ENCODE measurements around the gene MTMR6. TPM values are rescaled to one million over a fixed set of nuclear protein-coding genes. Genes with fewer than 3 reads are reported as not detected.

Gene MTMR6
- polyA plus RNA-seq, 1 of the 3 experiments (the other 2 are of a cell fraction): 4.8 TPM

GRCh38 chr13:25262261-25262660 lies 25.0 kb downstream of the MTMR6 start:
- H3K9me3 ChIP-seq: no peaks in the 10 kb centered on the region
- H3F3A ChIP-seq (replicated peaks; ENCODE audit: insufficient read depth): peaks cover 3% of the 10 kb centered on the region
- H3K4me2 ChIP-seq: no peak overlapping the region
- H2AFZ ChIP-seq (ENCODE audit: low read depth): no peak overlapping the region
- peaks cover 54 to 79% of the 10 kb centered on the region in 2 experiments for H3K36me3 ChIP-seq (replicated peaks in 1 of 2; ENCODE audit: control insufficient read depth in 1 of 2, insufficient read depth in 2 of 2, low read length in 1 of 2)
- no peak for DNase-seq
- H3K79me2 ChIP-seq (ENCODE audit: insufficient read depth): no peaks in the 10 kb centered on the region
- 95% methylated on average over 4 of the region's 4 CpGs for WGBS (ENCODE audit: low lambda C conversion rate)
- H4K20me1 ChIP-seq (ENCODE audit: insufficient read depth): no peaks in the 10 kb centered on the region
- H3K9ac ChIP-seq: no peak overlapping the region
- no peaks in the 10 kb centered on the region for H3K27me3 ChIP-seq (ENCODE audit: insufficient read depth)
- H3K4me1 ChIP-seq (ENCODE audit: control insufficient read depth in 1 of 2, insufficient read depth in 2 of 2, low read depth in 1 of 2, low read length in 1 of 2): no peaks in the 10 kb centered on the region
- POLR2A ChIA-PET: no interaction called here
- H3K4me3 ChIP-seq (ENCODE audit: low read depth in 2 of 2, low read length in 1 of 2): no peak overlapping the region
- H3K9me2 ChIP-seq: no peaks in the 10 kb centered on the region; the same call in 1 of the 2 replicates
- H3K27ac ChIP-seq (ENCODE audit: low read depth in 2 of 2, low read length in 1 of 2): no peak overlapping the region
- no peak for TF ChIP-seq GATA2 (CRISPR knock-in tag; IDR thresholded peaks at IDR 0.05)
- TF ChIP-seq MXI1 (IDR thresholded peaks at IDR 0.05; ENCODE audit: low read depth, low read length): no peak
- no peak for TF ChIP-seq FOSL2 (IDR thresholded peaks at IDR 0.05; ENCODE audit: borderline replicate concordance, low read depth)
- TF ChIP-seq TAF1 (IDR thresholded peaks at IDR 0.05; ENCODE audit: borderline replicate concordance, low read depth, low read length): no peak
- TF ChIP-seq USF1 (IDR thresholded peaks at IDR 0.05; ENCODE audit: borderline replicate concordance, low read depth): no peak
- TF ChIP-seq RFX5 (IDR thresholded peaks at IDR 0.05; ENCODE audit: low read length): no peak
- no peak for TF ChIP-seq REST (IDR thresholded peaks at IDR 0.05; ENCODE audit: low read depth, low read length)
- TF ChIP-seq SIN3A (IDR thresholded peaks at IDR 0.05; ENCODE audit: borderline replicate concordance, low read depth, low read length): no peak
- no peak for TF ChIP-seq EP300 (IDR thresholded peaks at IDR 0.05; ENCODE audit: borderline replicate concordance in 1 of 2, low read depth in 1 of 2, low read length in 1 of 2)
- CTCF ChIA-PET: interaction anchor here (1.5 kb wide), 1 partner anchor 114 kb away, joined by 3 read pairs; no protein-coding TSS in a partner anchor

GRCh38 chr13:25253702-25254101 lies 33.6 kb downstream of the MTMR6 start:
- Histone ChIP-seq H4K20me1 (ENCODE audit: insufficient read depth) (no peaks in the 10 kb centered on the region), H2AFZ (ENCODE audit: low read depth) (no peak overlapping the region), H3K4me3 (ENCODE audit: low read depth in 2 of 2, low read length in 1 of 2) (no peak overlapping the region), H3K27me3 (ENCODE audit: insufficient read depth) (no peaks in the 10 kb centered on the region), H3K4me2 (no peak overlapping the region), H3K9me3 (no peaks in the 10 kb centered on the region), H3K9ac (no peak overlapping the region), H3K4me1 (ENCODE audit: control insufficient read depth in 1 of 2, insufficient read depth in 2 of 2, low read depth in 1 of 2, low read length in 1 of 2) (no peaks in the 10 kb centered on the region; a peak in 1 of 4 replicates), H3K36me3 (replicated peaks in 1 of 2; ENCODE audit: control insufficient read depth in 1 of 2, insufficient read depth in 2 of 2, low read length in 1 of 2) (peaks cover 74 to 78% of the 10 kb centered on the region in 2 experiments), H3F3A (replicated peaks; ENCODE audit: insufficient read depth) (peaks cover 9% of the 10 kb centered on the region), H3K79me2 (ENCODE audit: insufficient read depth) (no peaks in the 10 kb centered on the region), H3K9me2 (no peaks in the 10 kb centered on the region; the same call in 1 of the 2 replicates), H3K27ac (ENCODE audit: low read depth in 2 of 2, low read length in 1 of 2) (no peak overlapping the region)
- no peak for DNase-seq
- ChIA-PET CTCF (interaction anchor here (1.4 to 1.5 kb wide), 2 partner anchors 10 to 34 kb away, joined by 3 read pairs; no protein-coding TSS in a partner anchor), POLR2A (no interaction called here)
- WGBS (ENCODE audit: low lambda C conversion rate): 86% methylated on average over 2 of the region's 2 CpGs
- TF ChIP-seq RFX5 (IDR thresholded peaks at IDR 0.05; ENCODE audit: low read length) (no peak), SIN3A (IDR thresholded peaks at IDR 0.05; ENCODE audit: borderline replicate concordance, low read depth, low read length) (no peak), USF2 (IDR thresholded peaks at IDR 0.05; ENCODE audit: borderline replicate concordance, low read depth, low read length) (no peak), JUND (IDR thresholded peaks at IDR 0.05) (no peak), POLR2AphosphoS5 (IDR thresholded peaks at IDR 0.05; ENCODE audit: low read depth, low read length) (no peak), RCOR1 (IDR thresholded peaks at IDR 0.05; ENCODE audit: low read length) (no peak), GABPA (IDR thresholded peaks at IDR 0.05; ENCODE audit: low read depth) (no peak), ZBTB33 (IDR thresholded peaks at IDR 0.05; ENCODE audit: borderline replicate concordance, low read depth) (no peak), RXRA (IDR thresholded peaks at IDR 0.05; ENCODE audit: borderline replicate concordance, low read depth) (no peak), MAX (IDR thresholded peaks at IDR 0.05; ENCODE audit: low read depth) (no peak), SMC3 (IDR thresholded peaks at IDR 0.05; ENCODE audit: low read depth, low read length) (no peak), USF1 (IDR thresholded peaks at IDR 0.05; ENCODE audit: borderline replicate concordance, low read depth) (no peak), YY1 (IDR thresholded peaks at IDR 0.05; ENCODE audit: low read depth) (no peak), TAF1 (IDR thresholded peaks at IDR 0.05; ENCODE audit: borderline replicate concordance, low read depth, low read length) (no peak)

Measured in SK-N-SH (cell line).